Globus pallidus (tissue), 1 donor: ENCODE results near the gene PGM3.
A peak's percentile ranks its signal among the peaks of the same experiment; 100 is the strongest.
"Not testable (repeated sequence)": the region's sequence is repeated elsewhere in the genome, so short reads cannot be mapped to it uniquely, and the experiment has no call there.

Experiments
- DNase-seq: peaks from one replicate; pipeline ENCODE4 v3.0.0-alpha.2; 2015; ENCODE audit warnings: low spot score

The PGM3 gene

GRCh38 chr6:83192871-83193746, at the start of gene PGM3, which contains the start of gene RWDD2A:
PGM3 (minus strand) TSS chr6:83193265; CDS start chr6:83191012, 2,253 bp downstream.
RWDD2A (plus strand) TSS chr6:83193357; CDS start chr6:83194452, 1,095 bp downstream.
- DNase-seq, result peak; percentile 91

- DNase-seq, result no peak
These were observed 38.1 kb upstream of the PGM3 start for GRCh38 chr6:83231146-83231545.

- no peak for DNase-seq
These were observed 33.5 kb upstream of the PGM3 start for GRCh38 chr6:83226517-83226916.

GRCh38 chr6:83221889-83222479, 28.9 kb upstream of the PGM3 start:
- DNase-seq, result peak; percentile 41

- DNase-seq, result no peak
These were observed 28.2 kb upstream of the PGM3 start for GRCh38 chr6:83221276-83221675.

- no peak for DNase-seq
These were observed 27.1 kb upstream of the PGM3 start for GRCh38 chr6:83220121-83220520.

GRCh38 chr6:83218646-83219045, 25.6 kb upstream of the PGM3 start:
- no peak for DNase-seq

GRCh38 chr6:83216806-83217205, 23.7 kb upstream of the PGM3 start:
- DNase-seq, result no peak

- DNase-seq, result peak; percentile 79
These were observed 22.3 kb upstream of the PGM3 start for GRCh38 chr6:83215131-83216047.

GRCh38 chr6:83202031-83202430, 9.0 kb upstream of the PGM3 start:
- no peak for DNase-seq

GRCh38 chr6:83199863-83200225, 6.8 kb upstream of the PGM3 start:
- no peak for DNase-seq

GRCh38 chr6:83199173-83199862, 6.3 kb upstream of the PGM3 start:
- DNase-seq, result no peak

GRCh38 chr6:83198486-83199172, 5.6 kb upstream of the PGM3 start:
- DNase-seq, result no peak

GRCh38 chr6:83193747-83194566, 892 bp upstream of the PGM3 start:
- peak; percentile 26 for DNase-seq

- DNase-seq, result no peak
These were observed 609 bp downstream of the PGM3 start for GRCh38 chr6:83192456-83192855.

- not testable (repeated sequence) for DNase-seq
These were observed 1.1 kb downstream of the PGM3 start for GRCh38 chr6:83191974-83192373.

GRCh38 chr6:83190626-83191025, 2.4 kb downstream of the PGM3 start:
- DNase-seq, result no peak

GRCh38 chr6:83188501-83188900, 4.6 kb downstream of the PGM3 start:
- DNase-seq, result no peak

GRCh38 chr6:83185096-83185495, 8.0 kb downstream of the PGM3 start:
- no peak for DNase-seq
